Activated CD8-positive, alpha-beta T cell treated with anti-CD3 and anti-CD28 coated beads for 36 hours (primary cell): ENCODE measurements around the gene TGM3. TPM values are rescaled to one million over a fixed set of nuclear protein-coding genes. Genes with fewer than 3 reads are reported as not detected.

ENCODE experiments used
- ATAC-seq: fragments of 200-7000 bp; cut with Tn5 transposase; one replicate; pipeline ENCODE4 v1.10.0; 2021; ENCODE audit warnings: mild to moderate bottlenecking, moderate library complexity
- CTCF ChIA-PET: fragments of 350-600 bp; sonication (Branson Sonifier 250); formaldehyde crosslinking; loops from one replicate; lab custom pipeline; 2021; ENCODE audit warnings: antibody characterized with exemption; lab: Charles Lee
- POLR2A ChIA-PET: fragments of 350-600 bp; sonication (Branson Sonifier 250); formaldehyde crosslinking; loops from one replicate; lab custom pipeline; 2021; ENCODE audit warnings: antibody characterized with exemption; lab: Charles Lee
- DNase-seq: peaks from one replicate; pipeline ENCODE4 v3.0.0-alpha.2; 2020
- H3K27ac Mint-ChIP-seq: one replicate; pipeline ENCODE4 v1.8.0; 2021; ENCODE audit warnings: mild to moderate bottlenecking, mixed read lengths
- H3K27me3 Mint-ChIP-seq: one replicate; pipeline ENCODE4 v1.8.0; 2021; ENCODE audit warnings: mixed read lengths
- H3K36me3 Mint-ChIP-seq: one replicate; pipeline ENCODE4 v1.8.0; 2021; ENCODE audit warnings: low read depth, mixed read lengths
- H3K4me1 Mint-ChIP-seq: one replicate; pipeline ENCODE4 v1.8.0; 2021; ENCODE audit warnings: low read depth, mixed read lengths
- H3K4me3 Mint-ChIP-seq: one replicate; pipeline ENCODE4 v1.8.0; 2021; ENCODE audit warnings: mild to moderate bottlenecking, moderate library complexity, mixed read lengths
- H3K9me3 Mint-ChIP-seq: one replicate; pipeline ENCODE4 v1.8.0; 2021; ENCODE audit warnings: mixed read lengths
- intact Hi-C: fragments of 100-400 bp; cut with micrococcal nuclease; formaldehyde crosslinking; loops from one replicate; pipeline ENCODE4 v1.10.0; 2022
- total RNA-seq, 2 experiments: library from RNA; stranded (reverse); gene quantifications; one replicate each; pipeline ENCODE4 v1.2.3, GENCODE V29; 2021
- TF ChIP-seq, protein P1 (sequence below): fragments of 200-600 bp; IDR thresholded peaks from one replicate; pipeline ENCODE4 v1.8.0; 2022; ENCODE audit warnings: antibody characterized with exemption, mild to moderate bottlenecking

TGM3 gene
- total RNA-seq, 2 experiments from 2014 or later, result not detected

DNA sequence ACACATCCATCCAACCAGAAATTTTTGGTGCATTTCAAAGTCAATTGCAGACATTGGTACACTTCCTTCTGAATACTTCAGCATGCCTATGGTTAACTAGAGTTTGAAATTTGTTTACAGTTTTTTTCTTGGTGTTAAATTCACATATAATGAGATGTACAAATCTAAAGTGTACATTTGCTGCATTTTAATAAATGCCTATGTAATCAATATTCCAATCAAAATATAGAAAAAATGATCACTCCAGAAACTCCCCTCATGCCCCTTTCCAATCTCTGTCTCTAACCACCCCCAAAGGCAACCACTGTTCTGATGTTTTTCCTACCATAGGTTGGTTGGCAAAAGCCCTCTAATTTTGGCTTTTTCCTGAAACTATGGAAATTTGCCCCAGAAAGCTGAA, 77.3 kb downstream of the TGM3 start:
- no peak for DNase-seq
- no peak for ATAC-seq
- Mint-ChIP-seq H3K9me3 (peaks cover 2% of the 10 kb centered on the region), H3K4me1 (no peaks in the 10 kb centered on the region), H3K4me3 (no peak overlapping the region), H3K36me3 (no peaks in the 10 kb centered on the region), H3K27ac (no peak overlapping the region), H3K27me3 (peaks cover 26% of the 10 kb centered on the region)
- CTCF ChIA-PET, result no interaction called here
- TF ChIP-seq, protein P1, sequence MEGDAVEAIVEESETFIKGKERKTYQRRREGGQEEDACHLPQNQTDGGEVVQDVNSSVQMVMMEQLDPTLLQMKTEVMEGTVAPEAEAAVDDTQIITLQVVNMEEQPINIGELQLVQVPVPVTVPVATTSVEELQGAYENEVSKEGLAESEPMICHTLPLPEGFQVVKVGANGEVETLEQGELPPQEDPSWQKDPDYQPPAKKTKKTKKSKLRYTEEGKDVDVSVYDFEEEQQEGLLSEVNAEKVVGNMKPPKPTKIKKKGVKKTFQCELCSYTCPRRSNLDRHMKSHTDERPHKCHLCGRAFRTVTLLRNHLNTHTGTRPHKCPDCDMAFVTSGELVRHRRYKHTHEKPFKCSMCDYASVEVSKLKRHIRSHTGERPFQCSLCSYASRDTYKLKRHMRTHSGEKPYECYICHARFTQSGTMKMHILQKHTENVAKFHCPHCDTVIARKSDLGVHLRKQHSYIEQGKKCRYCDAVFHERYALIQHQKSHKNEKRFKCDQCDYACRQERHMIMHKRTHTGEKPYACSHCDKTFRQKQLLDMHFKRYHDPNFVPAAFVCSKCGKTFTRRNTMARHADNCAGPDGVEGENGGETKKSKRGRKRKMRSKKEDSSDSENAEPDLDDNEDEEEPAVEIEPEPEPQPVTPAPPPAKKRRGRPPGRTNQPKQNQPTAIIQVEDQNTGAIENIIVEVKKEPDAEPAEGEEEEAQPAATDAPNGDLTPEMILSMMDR, result no peak
- intact Hi-C loops, result no loop called here
- POLR2A ChIA-PET, result no interaction called here

DNA sequence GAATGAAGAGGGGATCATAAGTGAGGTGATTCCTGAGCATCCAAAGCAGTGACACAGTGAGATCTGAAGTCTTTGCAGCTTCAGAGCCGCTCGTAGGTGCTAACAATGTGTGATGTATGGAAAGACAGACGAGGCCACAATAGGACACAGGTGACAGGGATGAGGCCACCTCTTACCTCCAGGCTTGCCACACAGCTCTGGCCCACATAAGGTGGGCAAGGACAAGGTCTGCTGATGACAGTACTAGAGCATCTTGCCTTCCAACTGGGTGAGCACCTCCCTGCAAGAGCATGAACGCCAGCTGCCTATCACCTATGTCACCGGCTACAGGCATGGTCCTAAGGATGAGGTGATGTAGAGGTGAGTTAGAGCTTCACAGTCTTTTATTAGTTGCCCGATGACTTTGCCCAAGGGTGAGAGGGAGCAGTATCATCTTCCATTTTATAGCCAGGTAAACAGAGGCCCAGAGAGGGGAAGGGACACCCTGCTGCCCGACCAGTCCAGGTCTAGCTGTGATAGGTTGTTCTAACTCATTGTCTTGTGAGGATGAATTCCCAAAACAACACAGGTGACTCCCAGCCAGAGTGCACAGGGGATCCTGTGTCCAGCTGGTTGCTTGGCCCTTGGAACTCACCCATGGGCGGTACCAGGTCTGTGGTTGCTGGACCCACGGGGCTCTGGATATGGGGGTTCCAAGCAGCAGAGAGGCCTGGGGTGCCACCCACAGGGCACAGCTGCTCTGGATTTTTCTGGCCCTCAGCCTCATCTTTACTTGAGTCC, 78.7 kb downstream of the TGM3 start:
- intact Hi-C loops, result no loop called here
- peaks cover 11% of the 10 kb centered on the region for H3K4me1 Mint-ChIP-seq
- no peak overlapping the region for H3K27ac Mint-ChIP-seq
- ATAC-seq (no peak), DNase-seq (no peak)
- peaks cover 26% of the 10 kb centered on the region for H3K27me3 Mint-ChIP-seq
- no peaks in the 10 kb centered on the region for H3K9me3 Mint-ChIP-seq
- no peak overlapping the region for H3K4me3 Mint-ChIP-seq
- TF ChIP-seq, protein P1, result no peak
- ChIA-PET POLR2A (no interaction called here), CTCF (interaction anchor here (0.9 kb wide), 1 partner anchor 13 kb away, joined by 3 read pairs; no protein-coding TSS in a partner anchor)
- H3K36me3 Mint-ChIP-seq, result no peaks in the 10 kb centered on the region

DNA sequence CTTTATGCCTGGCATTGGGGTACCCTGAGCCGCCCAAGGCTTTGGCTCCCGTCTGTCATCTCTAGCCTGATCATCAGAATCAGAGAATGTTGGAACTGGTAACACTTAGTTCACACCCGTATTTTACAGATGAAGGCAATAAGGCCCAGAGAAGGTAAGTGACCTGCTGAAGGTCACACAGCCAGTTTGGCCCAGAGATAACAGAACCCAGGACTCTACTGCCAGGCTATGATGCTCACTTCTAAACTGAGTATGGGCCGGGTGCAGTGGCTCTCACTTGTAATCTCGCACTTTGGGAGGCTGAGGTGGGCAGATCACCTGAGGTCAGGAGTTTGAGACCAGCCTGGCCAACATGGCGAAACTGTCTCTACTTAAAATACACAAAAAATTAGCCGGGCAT, 83.1 kb downstream of the TGM3 start:
- peaks cover 17% of the 10 kb centered on the region for H3K4me1 Mint-ChIP-seq
- TF ChIP-seq, protein P1, result no peak
- DNase-seq (no peak), ATAC-seq (no peak)
- peaks cover 12% of the 10 kb centered on the region for H3K27me3 Mint-ChIP-seq
- intact Hi-C loops, result no loop called here
- ChIA-PET CTCF (interaction anchor here (0.9 to 1.6 kb wide), 2 partner anchors 10 to 73 kb away, joined by 5 to 8 read pairs; no protein-coding TSS in a partner anchor), POLR2A (interaction anchor here (0.8 to 1.2 kb wide), 2 partner anchors 9 to 12 kb away, joined by 3 read pairs; no protein-coding TSS in a partner anchor)
- H3K4me3 Mint-ChIP-seq, result no peak overlapping the region
- H3K36me3 Mint-ChIP-seq, result no peaks in the 10 kb centered on the region
- no peaks in the 10 kb centered on the region for H3K9me3 Mint-ChIP-seq
- no peak overlapping the region for H3K27ac Mint-ChIP-seq

DNA sequence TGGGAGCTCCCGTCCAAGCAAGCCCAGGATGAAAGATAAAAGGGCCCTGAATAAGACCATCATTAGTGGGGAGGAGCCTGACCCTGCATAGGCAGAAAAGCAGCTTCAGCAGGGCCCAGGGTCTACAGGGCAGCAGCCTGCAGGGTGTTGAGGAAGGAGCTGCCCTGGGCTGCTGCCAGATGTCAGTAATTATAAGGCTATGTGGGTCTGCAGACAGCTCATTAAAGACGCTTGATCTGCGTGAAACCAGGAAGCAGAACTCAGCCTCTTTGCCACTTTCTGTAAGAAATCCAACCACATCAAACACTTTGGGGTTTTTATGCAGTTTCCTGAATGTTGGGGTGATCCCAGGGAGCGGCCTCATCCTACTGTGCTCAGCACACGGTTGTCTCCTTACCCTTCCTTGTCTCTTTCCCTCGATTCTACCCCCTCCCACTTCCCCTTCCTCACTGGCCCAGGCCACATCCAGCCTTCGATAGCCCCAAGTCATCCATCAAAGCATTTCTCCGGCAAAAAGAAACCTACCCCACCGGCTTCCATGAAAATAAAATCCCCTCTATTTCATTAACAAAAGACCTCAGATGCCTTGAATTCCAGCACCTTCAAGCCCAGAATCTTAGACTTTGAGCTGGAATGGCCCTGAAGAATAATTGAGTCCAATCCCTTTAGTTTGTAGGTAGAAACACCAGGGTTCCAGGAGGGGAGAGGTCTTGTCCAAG, 83.9 kb downstream of the TGM3 start:
- Mint-ChIP-seq H3K4me3 (no peak overlapping the region), H3K27me3 (peaks cover 9% of the 10 kb centered on the region), H3K4me1 (peaks cover 20% of the 10 kb centered on the region), H3K9me3 (no peaks in the 10 kb centered on the region), H3K27ac (no peak overlapping the region), H3K36me3 (no peaks in the 10 kb centered on the region)
- TF ChIP-seq, protein P1, result no peak
- ChIA-PET CTCF (interaction anchor here (0.9 to 1.6 kb wide), 2 partner anchors 9 to 72 kb away, joined by 5 to 8 read pairs; no protein-coding TSS in a partner anchor), POLR2A (interaction anchor here (0.8 to 1.2 kb wide), 2 partner anchors 9 to 11 kb away, joined by 3 read pairs; no protein-coding TSS in a partner anchor)
- intact Hi-C loops, result no loop called here
- DNase-seq, result peak; percentile 40
- peak; percentile 87 for ATAC-seq
